Measurements from ENCODE around the gene RCAN1.
A peak's percentile ranks its signal among the peaks of the same experiment; 100 is the strongest.

The RCAN1 gene

DNA sequence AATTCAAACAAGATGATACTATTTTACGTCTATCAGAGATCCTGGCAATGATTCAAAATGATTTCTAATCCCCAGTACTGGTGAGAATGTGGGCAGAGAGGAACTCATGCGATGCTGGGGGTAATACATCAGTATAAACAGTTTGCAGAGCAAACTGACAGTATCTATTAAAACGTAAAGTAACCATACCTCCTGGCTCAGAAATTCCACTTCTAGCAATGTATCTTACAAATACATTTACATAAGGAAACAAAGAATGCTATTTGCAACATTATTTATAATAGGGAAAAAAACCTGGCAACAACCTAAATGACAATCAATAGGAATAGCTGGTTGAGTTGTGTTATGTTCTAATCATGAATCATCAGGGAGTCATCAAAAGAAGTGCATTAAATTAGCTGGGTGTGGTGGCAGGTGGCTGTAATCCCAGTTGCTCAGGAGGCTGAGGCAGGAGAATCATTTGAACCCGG lies 15.9 kb downstream of the RCAN1 start:
- DNase-seq, result peak in 1 of 2 experiments; percentile 41

DNA sequence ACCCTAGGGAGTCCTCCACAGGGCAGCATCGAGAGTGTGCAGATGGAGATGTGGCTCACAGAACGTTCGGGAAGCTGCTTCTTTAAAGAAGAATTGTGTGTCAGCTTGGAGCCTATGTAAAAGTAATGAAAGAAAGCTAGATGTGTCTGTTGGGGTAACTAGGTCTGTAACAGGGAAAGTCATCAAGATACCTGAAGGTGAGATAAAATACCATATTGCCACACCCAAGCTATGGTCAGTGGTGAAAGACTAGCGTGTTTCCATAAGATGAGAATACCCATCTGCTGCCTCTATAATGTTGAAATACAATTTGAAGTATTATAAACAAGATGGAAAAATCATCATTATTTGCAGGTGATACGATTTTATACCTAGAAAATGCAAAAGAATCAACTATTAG lies 17.5 kb downstream of the RCAN1 start:
- DNase-seq, result no peak

DNA sequence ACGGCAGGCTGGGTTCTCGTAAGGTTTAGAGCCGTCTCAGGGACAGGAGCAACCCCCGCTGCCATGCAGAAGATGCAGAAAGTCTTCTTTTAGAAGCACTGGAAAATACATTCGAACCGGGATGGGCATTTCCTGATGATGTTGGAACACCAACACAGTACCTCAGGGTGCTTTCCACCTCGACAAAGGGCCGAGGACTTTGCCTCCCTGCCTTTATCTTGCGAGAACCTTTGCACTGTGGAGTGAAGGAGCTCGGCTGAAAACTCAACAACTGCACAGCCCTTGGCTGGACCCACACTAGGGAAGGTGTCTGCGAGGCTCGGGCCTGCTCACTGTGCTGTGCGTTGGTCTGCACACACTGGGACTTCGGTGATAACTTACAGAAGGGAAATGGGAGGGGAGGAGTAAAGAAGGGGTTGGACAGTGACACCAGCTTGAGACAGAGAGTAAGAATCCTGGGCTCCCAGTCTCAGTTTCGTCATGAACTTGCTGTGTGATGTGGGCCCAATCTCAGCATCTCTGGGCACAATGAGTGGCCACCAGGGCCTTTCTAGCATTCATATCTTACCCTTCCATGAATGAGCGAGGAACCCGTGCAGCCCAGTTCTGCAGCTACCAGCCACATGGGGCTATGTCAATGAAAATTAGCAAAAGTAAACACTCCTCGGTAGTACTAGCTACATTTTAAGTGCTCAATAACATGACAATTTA lies 18.2 kb downstream of the RCAN1 start:
- DNase-seq, result no peak

- no peak for DNase-seq
Measured at GRCh38 chr21:34595457-34595856, 19.5 kb downstream of the RCAN1 start.

DNA sequence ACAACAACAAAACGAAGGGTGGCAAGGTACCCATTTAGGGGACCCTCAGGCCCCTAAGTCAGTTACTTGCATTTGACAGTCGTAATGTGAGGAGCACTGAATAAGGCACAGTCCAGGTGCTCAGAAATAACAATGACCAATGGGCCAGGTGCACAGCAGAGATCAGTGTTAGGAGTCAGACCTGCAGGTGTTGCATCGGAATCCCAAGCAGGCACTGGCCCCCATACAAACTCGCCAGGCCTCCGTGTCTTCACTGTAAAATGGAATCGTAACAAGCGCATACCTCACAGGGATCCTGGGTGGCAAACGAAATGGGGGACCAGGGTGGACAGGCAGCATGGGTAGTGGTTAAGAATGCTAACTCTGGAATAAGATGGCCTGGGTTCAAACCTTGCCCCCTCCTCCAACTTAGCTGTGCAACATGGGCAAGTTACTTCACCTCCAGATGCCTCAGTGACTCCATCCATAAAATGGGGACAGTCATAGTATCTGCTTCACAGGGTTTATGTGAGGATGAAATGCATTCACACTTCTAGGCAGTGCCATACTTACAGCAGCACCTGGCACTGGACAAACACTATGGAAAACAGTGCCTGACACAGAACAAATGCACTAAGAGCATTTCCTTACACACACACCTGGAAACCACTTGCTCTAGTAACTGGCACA lies 20.2 kb downstream of the RCAN1 start:
- DNase-seq, result no peak

- DNase-seq, result no peak
Measured at GRCh38 chr21:34593954-34594531, 20.9 kb downstream of the RCAN1 start.

DNA sequence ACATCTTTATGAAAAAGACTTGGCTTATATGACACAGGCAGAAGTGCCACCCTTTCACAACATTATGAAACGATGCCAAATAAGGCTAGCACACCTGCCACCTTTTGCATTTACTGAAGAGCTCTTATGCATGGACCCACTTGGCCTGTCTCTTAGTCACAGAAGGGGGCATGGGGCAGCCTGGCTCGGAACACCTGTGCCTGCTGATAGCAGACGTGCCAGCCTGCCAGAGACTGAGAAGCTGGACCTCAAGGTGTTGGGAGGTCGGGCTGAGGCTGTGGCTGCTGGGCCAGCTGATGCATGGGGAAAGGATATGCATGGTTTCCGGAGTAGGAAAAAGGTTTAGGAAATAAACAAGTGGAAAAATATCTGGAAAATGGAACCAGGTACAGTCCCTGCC lies 21.5 kb downstream of the RCAN1 start:
- no peak for DNase-seq

- DNase-seq, result no peak
Measured at GRCh38 chr21:34592120-34592955, 22.6 kb downstream of the RCAN1 start.

DNA sequence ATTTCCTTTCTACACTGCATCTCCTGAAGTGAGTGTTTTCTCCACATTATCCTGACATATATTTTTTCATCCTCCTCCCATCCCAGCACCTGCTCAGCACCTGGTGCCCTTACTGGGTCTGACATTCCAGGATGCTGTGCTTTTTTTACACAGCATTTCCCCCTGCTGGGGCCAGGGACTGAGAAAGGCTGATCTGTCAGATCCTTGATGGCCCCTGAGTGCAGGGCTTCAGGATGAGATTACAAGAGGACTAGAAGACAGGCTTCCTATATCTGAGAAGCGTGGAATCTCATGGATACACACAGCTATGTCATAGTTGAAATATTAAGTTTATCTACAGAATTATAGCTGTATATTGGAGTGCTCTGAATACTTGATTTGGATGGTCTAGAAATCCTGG lies 24.4 kb downstream of the RCAN1 start:
- DNase-seq, result no peak

DNA sequence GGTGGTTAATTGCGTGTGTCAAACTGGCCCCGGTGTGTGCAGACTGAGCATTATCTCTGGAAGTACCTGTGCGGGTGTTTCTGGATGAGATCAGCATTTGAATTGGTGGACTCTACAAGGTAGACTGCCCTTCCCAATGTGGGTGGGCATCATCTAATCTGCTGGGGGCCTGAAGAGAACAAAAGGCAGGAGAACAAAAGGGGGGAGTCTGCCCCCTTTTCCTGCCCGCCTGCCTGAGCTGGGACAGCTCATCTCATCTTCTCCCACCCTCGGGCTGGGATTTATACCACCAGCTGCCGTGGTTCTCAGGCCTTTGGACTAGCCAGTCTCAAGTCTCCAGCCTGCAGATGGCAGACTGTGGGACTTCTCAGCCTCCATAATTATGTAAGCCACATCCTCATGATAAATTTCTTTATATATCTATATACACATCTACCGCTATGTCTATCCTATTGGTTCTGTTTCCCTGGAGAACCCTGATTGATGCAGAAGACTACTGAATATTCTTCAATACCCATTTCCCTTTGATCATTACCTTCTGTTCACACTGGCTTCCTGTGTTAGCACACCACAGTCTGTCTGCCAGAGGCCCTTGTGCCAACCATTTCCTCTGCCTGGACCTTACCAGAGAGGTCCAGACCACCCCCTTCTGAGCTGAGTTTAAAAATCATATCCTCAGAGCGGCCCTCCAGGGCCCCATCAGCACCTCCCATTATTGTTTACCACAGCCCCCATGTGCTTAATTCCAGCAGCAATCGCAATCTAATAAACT lies 25.2 kb downstream of the RCAN1 start:
- DNase-seq, result no peak

DNA sequence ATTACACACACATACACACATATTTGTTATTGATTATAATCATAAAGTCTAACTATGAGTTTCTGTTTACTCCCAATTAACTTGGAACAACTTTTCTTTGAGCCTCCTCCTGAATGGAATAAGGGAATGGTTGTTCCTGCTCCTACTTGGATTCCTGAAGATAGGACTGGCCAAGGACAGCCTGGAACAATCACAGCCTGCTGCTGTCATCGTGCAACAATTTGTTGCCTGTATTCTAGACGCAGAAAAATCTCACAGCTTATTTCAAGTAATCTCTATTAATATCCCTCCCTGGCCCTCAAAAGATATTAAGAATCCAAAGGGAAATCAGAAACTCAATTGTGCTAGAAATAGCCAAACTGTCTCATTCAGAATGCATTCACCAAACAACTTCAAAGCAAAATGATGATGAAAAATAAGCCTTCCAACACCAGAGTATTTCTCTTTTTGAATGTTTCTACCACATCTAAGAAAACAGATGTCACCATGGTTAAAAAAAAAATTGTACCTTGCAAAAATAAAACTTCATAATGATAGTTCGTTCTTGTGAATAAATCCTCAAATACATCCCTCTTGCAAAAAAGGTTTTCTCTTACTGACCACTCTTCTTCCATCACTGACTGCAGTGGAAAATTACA lies 30.9 kb downstream of the RCAN1 start:
- DNase-seq, result no peak

DNA sequence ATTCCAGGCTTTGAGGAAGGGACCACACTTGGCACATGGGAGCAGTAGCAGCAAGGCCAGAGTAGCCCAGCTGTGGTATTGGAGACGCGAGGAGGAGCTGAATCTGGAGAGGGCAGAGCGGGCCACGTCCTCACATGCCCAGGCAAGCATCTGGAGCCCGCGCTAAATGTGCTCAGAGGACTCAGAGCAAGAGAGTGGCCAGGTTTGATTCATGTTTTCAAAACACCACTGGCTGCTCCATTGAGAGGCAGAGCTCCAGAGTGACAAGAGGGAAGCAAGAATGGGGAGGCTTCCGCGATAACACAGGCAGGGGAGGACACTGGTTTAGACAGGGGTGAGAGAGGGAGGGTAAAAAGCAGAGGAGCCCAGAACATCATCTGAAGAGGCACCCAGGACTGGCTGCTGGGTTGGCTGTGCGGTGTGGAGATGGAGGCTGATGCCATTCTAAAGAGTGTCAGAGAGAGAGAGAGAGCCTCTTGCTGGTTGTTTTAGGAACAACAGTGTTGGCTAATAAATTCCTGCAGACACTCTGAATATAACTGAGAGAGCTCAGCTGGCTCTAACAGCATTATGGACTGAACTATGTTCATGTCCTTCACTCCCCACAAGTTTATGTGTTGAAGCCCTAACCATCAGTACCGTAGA lies 32.3 kb downstream of the RCAN1 start:
- DNase-seq, result peak in 1 of 2 experiments; percentile 5

DNA sequence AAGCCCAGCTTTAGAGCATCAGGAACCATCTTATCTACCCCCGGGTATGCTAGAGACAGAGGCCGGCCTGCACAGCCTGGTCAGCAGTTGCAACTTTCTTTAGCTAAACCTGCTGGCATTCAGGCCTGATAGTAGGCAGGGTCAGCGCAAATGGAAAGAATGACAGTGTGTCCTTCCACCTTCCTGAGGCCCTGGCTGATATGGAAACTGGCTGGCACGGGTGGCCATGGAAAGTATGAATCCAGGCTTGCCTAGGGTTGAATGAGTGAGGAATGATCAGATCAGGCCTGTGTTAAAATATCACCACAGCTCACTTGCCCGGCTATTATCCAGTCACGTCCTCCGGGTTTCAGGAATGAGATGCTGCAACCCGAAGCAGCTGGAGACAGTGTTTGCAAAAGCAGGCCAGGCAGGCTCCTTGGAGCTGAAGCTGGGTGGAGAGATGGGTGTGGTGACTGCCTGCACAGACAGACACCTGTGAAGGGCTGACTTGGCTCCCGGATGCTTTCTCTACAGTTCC lies 34.7 kb downstream of the RCAN1 start:
- no peak for DNase-seq

DNA sequence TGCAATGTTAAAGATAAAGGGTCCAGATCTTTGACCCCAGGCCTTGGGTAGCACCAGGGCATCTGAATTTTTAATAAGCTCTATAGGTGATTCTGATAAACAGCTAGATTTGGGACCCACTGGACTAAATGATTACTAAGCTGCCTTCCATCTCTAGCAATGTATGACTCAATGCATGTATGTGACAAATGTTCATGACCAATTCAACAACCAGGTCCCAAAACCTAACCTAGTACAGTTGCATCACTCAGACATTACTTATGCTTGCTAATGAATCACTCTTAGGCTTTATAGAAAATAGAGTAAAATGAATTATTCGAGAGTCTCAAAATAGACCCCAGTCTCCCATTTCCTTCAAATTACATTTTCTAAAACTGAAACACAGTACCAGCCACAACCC lies 35.5 kb downstream of the RCAN1 start:
- DNase-seq, result no peak

- no peak for DNase-seq
Measured at GRCh38 chr21:34576041-34576511, 38.8 kb downstream of the RCAN1 start.

DNA sequence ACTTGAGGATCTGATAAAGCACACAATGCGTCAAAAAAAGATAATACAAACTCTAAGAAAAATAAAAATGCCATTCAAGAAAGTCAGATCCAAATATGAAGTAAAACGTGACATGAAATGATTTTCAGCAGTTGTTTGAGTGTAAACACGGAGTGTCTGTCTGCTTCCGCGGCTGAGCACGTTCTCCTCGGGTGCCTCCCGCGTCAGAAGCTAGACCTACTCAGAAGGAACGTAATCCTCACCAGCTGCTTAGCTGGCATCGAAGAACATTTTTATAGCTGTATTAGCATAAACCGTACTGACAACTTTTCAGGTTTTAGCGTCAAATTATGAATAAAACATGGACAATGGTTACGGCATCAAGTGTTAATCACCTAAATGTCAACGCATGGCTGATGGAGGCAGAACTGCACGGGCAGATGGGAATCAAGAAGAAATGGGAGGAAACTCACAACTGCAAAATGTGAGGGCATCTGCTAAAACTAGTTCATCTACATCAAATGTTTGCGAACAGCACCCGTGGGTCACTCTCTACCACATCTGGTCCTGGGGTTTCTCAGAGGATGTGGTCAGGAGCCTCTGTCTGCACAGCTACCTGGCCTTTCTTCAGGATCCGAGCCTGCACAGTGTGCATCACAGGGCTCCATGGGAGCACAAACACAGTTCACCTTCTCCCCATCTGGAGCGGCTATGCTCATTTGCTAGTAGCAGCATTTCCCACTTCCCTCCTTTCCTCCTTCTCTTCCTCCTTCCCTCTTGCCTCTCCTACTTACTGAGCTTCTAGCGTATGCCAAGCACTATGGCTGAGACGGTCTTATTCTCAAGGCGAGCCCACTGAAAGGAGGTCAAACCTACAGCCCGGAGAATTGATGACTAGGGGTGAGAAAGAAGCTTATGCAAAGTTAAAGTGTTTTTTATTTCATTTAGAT lies 40.0 kb downstream of the RCAN1 start:
- no peak for DNase-seq

DNA sequence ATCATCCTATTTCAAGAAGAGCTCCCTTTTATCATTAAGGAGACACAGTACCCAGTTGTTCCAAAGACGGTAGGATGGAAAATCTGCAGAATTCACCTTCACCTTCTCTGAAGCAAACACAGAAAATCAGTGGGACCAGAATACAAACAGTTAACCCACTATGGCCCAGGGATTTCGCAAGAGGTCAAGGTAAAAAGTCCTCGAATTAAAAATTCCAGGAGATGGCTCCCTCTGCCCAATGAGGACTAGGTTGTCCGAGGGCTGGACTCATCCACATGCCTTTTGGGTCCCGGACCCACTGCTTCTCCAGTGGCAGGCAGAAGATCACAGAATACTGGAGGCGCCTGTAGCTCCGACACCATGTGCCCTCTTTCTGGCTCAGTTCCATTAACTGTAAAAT lies 42.9 kb downstream of the RCAN1 start:
- no peak for DNase-seq

GRCh38 chr21:34570313-34570712 lies 44.6 kb downstream of the RCAN1 start:
- DNase-seq, result no peak

- DNase-seq, result no peak
Measured at GRCh38 chr21:34569381-34569979, 45.4 kb downstream of the RCAN1 start.

Measured in NCI-H1930 (cell line).